MM.1S (cell line): ENCODE data around the gene PXMP2.

ENCODE experiments used
- CTCF ChIP-seq: fragments of 300-600 bp; sonication (generic); IDR thresholded peaks from 2 replicates; pipeline ENCODE4 v1.5.1; 2016; ENCODE audit warnings: antibody characterized with exemption, low read length, mixed read lengths
- EZH2 ChIP-seq: fragments of 300-600 bp; sonication (generic); optimal IDR thresholded peaks from 2 replicates; pipeline ENCODE3; 2017; ENCODE audit warnings: low read depth, mild to moderate bottlenecking, antibody characterized with exemption, low read length, mixed read lengths

- TF ChIP-seq CTCF (no peak), EZH2 (no peak)
These were observed 32.0 kb downstream of the PXMP2 start for GRCh38 chr12:132719141-132719953.
